Measurements from ENCODE around the gene DTNBP1. TPM values are rescaled to one million over a fixed set of nuclear protein-coding genes. Genes with fewer than 3 reads are reported as not detected.
A peak's percentile ranks its signal among the peaks of the same experiment; 100 is the strongest.

DTNBP1 gene
- total and polyA plus RNA-seq, 2 of the 13 experiments (the other 11 are each of a cell fraction or from before 2014, with no cell fraction given) = 6.6 to 19.1 TPM

GRCh38 chr6:15507221-15507620, 155.6 kb downstream of the DTNBP1 start:
- H3K36me3 ChIP-seq (replicated peaks in 1 of 2; ENCODE audit: control insufficient read depth in 1 of 2, insufficient read depth in 2 of 2, low read length in 2 of 2) = peaks cover 16 to 28% of the 10 kb centered on the region in 2 experiments
- WGBS (ENCODE audit: low lambda C conversion rate) = 97% methylated on average over 11 of the region's 11 CpGs
- in situ Hi-C loops (cut with HindIII; ENCODE audit: extremely low pct_ligation_motif_present, low pct_unique_long_range_greater_than_20kb) = no loop called here
- H3K4me3 ChIP-seq (replicated peaks in 1 of 3; ENCODE audit: insufficient read depth in 1 of 3, low read depth in 2 of 3, low read length in 3 of 3) = no peak overlapping the region
- H3K9me3 ChIP-seq (ENCODE audit: low read length) = no peaks in the 10 kb centered on the region
- no peaks in the 10 kb centered on the region for H3K79me2 ChIP-seq (ENCODE audit: insufficient read depth, low read length)
- ATAC-seq (no peak), DNase-seq (ENCODE audit: low spot score) (no peak), FAIRE-seq (no peak)
- no TSS peak for BruUV-seq (replicated peaks)
- peaks cover 30% of the 10 kb centered on the region for H3K4me1 ChIP-seq (ENCODE audit: insufficient read depth, low read length)
- no peak overlapping the region for H3K4me2 ChIP-seq (ENCODE audit: low read depth, low read length)
- H3K9ac ChIP-seq (ENCODE audit: insufficient read depth, low read depth, low read length) = no peak overlapping the region
- intact Hi-C loops (cut with micrococcal nuclease; ENCODE audit: unreplicated experiment) = no loop called here
- POLR2A ChIA-PET = no interaction called here
- TF ChIP-seq FOXC1 (CRISPR knock-in tag; IDR thresholded peaks at IDR 0.05; ENCODE audit: borderline replicate concordance) = no peak
- no peak for TF ChIP-seq ZNF326 (CRISPR knock-in tag; IDR thresholded peaks at IDR 0.05; ENCODE audit: borderline replicate concordance)
- no peak for TF ChIP-seq ZNF781 (CRISPR knock-in tag; IDR thresholded peaks at IDR 0.05; ENCODE audit: borderline replicate concordance, not compliant biosample characterization)
- TF ChIP-seq FOXA1 (IDR thresholded peaks at IDR 0.05) = no peak
- no peak for TF ChIP-seq FOXA1 (CRISPR knock-in tag; IDR thresholded peaks at IDR 0.05)
- TF ChIP-seq NFE2 (CRISPR knock-in tag; IDR thresholded peaks at IDR 0.05) = no peak
- no peak for TF ChIP-seq ZNF572 (CRISPR knock-in tag; IDR thresholded peaks at IDR 0.05)
- no peak for TF ChIP-seq ZNF24 (IDR thresholded peaks at IDR 0.05)
- TF ChIP-seq ZFP36L2 (CRISPR knock-in tag; IDR thresholded peaks at IDR 0.05) = no peak
- no peak for TF ChIP-seq TCF7L2 (IDR thresholded peaks at IDR 0.05; ENCODE audit: low read depth, low read length)
- no peak for TF ChIP-seq BRCA1 (CRISPR knock-in tag; IDR thresholded peaks at IDR 0.05)
- TF ChIP-seq ZNF253 (CRISPR knock-in tag; IDR thresholded peaks at IDR 0.05; ENCODE audit: borderline replicate concordance) = no peak
- CTCF ChIA-PET (ENCODE audit: low intra/inter-chr PET ratio, low total read pairs) = no interaction called here
- H2AFZ ChIP-seq (ENCODE audit: low read length) = no peak overlapping the region
- H4K20me1 ChIP-seq (ENCODE audit: insufficient read depth, low read length) = peaks cover 9% of the 10 kb centered on the region; the same call in 1 of the 2 replicates
- H3K27ac ChIP-seq (ENCODE audit: extremely low read length, insufficient read depth, low read length) = no peak overlapping the region
- no peaks in the 10 kb centered on the region for H3K27me3 ChIP-seq (ENCODE audit: control insufficient read depth in 1 of 2, insufficient read depth in 2 of 2, low read length in 2 of 2)

GRCh38 chr6:15506066-15506465, 156.8 kb downstream of the DTNBP1 start:
- intact Hi-C loops (cut with micrococcal nuclease; ENCODE audit: unreplicated experiment) (no loop called here), in situ Hi-C loops (cut with HindIII; ENCODE audit: extremely low pct_ligation_motif_present, low pct_unique_long_range_greater_than_20kb) (no loop called here)
- FAIRE-seq (no peak), ATAC-seq (no peak), DNase-seq (ENCODE audit: low spot score) (no peak)
- WGBS (ENCODE audit: low lambda C conversion rate) = 96% methylated on average over 7 of the region's 7 CpGs
- no peak overlapping the region for H3K4me3 ChIP-seq (replicated peaks in 1 of 3; ENCODE audit: insufficient read depth in 1 of 3, low read depth in 2 of 3, low read length in 3 of 3)
- H4K20me1 ChIP-seq (ENCODE audit: insufficient read depth, low read length) = peaks cover 9% of the 10 kb centered on the region; the same call in 1 of the 2 replicates
- peaks cover 30% of the 10 kb centered on the region for H3K4me1 ChIP-seq (ENCODE audit: insufficient read depth, low read length)
- no peak overlapping the region for H3K9ac ChIP-seq (ENCODE audit: insufficient read depth, low read depth, low read length)
- H3K9me3 ChIP-seq (ENCODE audit: low read length) = no peaks in the 10 kb centered on the region
- no peak overlapping the region for H3K27ac ChIP-seq (ENCODE audit: extremely low read length, insufficient read depth, low read length)
- peaks cover 15 to 27% of the 10 kb centered on the region in 2 experiments for H3K36me3 ChIP-seq (replicated peaks in 1 of 2; ENCODE audit: control insufficient read depth in 1 of 2, insufficient read depth in 2 of 2, low read length in 2 of 2)
- TF ChIP-seq AGO1 (IDR thresholded peaks at IDR 0.05; ENCODE audit: low read depth, low read length, poor library complexity, severe bottlenecking) = peak; percentile 1
- TF ChIP-seq ZNF180 (CRISPR knock-in tag; IDR thresholded peaks at IDR 0.05; ENCODE audit: borderline replicate concordance, low read depth) = no peak
- POLR2A ChIA-PET = no interaction called here
- CTCF ChIA-PET (ENCODE audit: low intra/inter-chr PET ratio, low total read pairs) = no interaction called here
- H3K27me3 ChIP-seq (ENCODE audit: control insufficient read depth in 1 of 2, insufficient read depth in 2 of 2, low read length in 2 of 2) = no peaks in the 10 kb centered on the region
- BruUV-seq (replicated peaks) = no TSS peak
- no peaks in the 10 kb centered on the region for H3K79me2 ChIP-seq (ENCODE audit: insufficient read depth, low read length)
- peak overlapping the region; percentile 76 for H3K4me2 ChIP-seq (ENCODE audit: low read depth, low read length)
- H2AFZ ChIP-seq (ENCODE audit: low read length) = no peak overlapping the region

Measured in HepG2 (cell line).